ENCODE results near the gene PHF14. TPM values are rescaled to one million over a fixed set of nuclear protein-coding genes. Genes with fewer than 3 reads are reported as not detected.

Gene PHF14
- total and polyA plus RNA-seq, 8 donors, result 27.5 to 85.9 (median 68.0) TPM

GRCh38 chr7:11082121-11082520, 108.4 kb downstream of the PHF14 start:
- Histone ChIP-seq H3K36me3 (peaks cover 0 to 2% of the 10 kb centered on the region in 2 donors), H3K4me1 (no peaks in the 10 kb centered on the region), H3K27ac (no peak overlapping the region), H3K9me3 (no peaks in the 10 kb centered on the region), H3K27me3 (no peaks in the 10 kb centered on the region), H3K4me3 (no peak overlapping the region)
- intact Hi-C loops (cut with DNase I), result no loop called here
- no peak for TF ChIP-seq CTCF (IDR thresholded peaks at IDR 0.05)
- ATAC-seq, result no peak
- DNase-seq, result no peak

GRCh38 chr7:11082552-11083213, 109.0 kb downstream of the PHF14 start:
- Histone ChIP-seq H3K36me3 (peaks cover 0 to 7% of the 10 kb centered on the region in 2 donors), H3K9me3 (no peaks in the 10 kb centered on the region), H3K4me1 (no peaks in the 10 kb centered on the region), H3K27ac (no peak overlapping the region), H3K27me3 (no peaks in the 10 kb centered on the region), H3K4me3 (no peak overlapping the region)
- ATAC-seq, result no peak
- no peak for DNase-seq
- TF ChIP-seq CTCF (IDR thresholded peaks at IDR 0.05), result no peak
- intact Hi-C loops (cut with DNase I), result no loop called here

GRCh38 chr7:11083214-11083568, 109.5 kb downstream of the PHF14 start:
- Histone ChIP-seq H3K36me3 (peaks cover 0 to 7% of the 10 kb centered on the region in 2 donors), H3K9me3 (no peaks in the 10 kb centered on the region), H3K4me3 (no peak overlapping the region), H3K27ac (no peak overlapping the region), H3K4me1 (no peaks in the 10 kb centered on the region), H3K27me3 (no peaks in the 10 kb centered on the region)
- ATAC-seq (no peak), DNase-seq (no peak)
- intact Hi-C loops (cut with DNase I), result no loop called here
- no peak for TF ChIP-seq CTCF (IDR thresholded peaks at IDR 0.05)

- Histone ChIP-seq H3K4me1 (no peaks in the 10 kb centered on the region), H3K9me3 (no peaks in the 10 kb centered on the region), H3K4me3 (no peak overlapping the region), H3K27me3 (no peaks in the 10 kb centered on the region), H3K27ac (no peak overlapping the region), H3K36me3 (no peaks in the 10 kb centered on the region)
- intact Hi-C loops (cut with DNase I), result no loop called here
- DNase-seq (no peak), ATAC-seq (no peak)
- TF ChIP-seq CTCF (IDR thresholded peaks at IDR 0.05), result no peak
Measured at GRCh38 chr7:11104578-11104977, 130.9 kb downstream of the PHF14 start.

GRCh38 chr7:11109659-11110058, 136.0 kb downstream of the PHF14 start:
- no peak for ATAC-seq

More at GRCh38 chr7:11109659-11110058, 136.0 kb downstream of the PHF14 start:
- no peak for TF ChIP-seq CTCF (IDR thresholded peaks at IDR 0.05)
- H3K9me3 ChIP-seq, result no peaks in the 10 kb centered on the region
- H3K4me3 ChIP-seq, result no peak overlapping the region
- H3K27me3 ChIP-seq, result no peaks in the 10 kb centered on the region
- no peak for DNase-seq
- intact Hi-C loops (cut with DNase I), result no loop called here
- H3K36me3 ChIP-seq, result peaks cover 0 to 5% of the 10 kb centered on the region in 2 donors
- H3K27ac ChIP-seq, result no peak overlapping the region
- H3K4me1 ChIP-seq, result no peaks in the 10 kb centered on the region

Data from left lung (tissue), 10 donors.